Epithelial cell of proximal tubule (primary cell): ENCODE results near the gene PAMR1. TPM values are rescaled to one million over a fixed set of nuclear protein-coding genes. Genes with fewer than 3 reads are reported as not detected.

Experiments
- DNase-seq: peaks from one replicate; pipeline ENCODE4 v3.0.0-alpha.2; 2011; ENCODE audit warnings: low read depth
- H3K4me3 ChIP-seq: 2 replicates; pipeline ENCODE4 v1.5.1; 2011; ENCODE audit warnings: low read depth, mild to moderate bottlenecking, low read length
- CTCF ChIP-seq: conservative IDR thresholded peaks from 2 replicates; pipeline ENCODE4 v1.5.1; 2012; ENCODE audit warnings: low read depth, mild to moderate bottlenecking, low read length
- total RNA-seq: library from RNA; depleted of rRNA; stranded (reverse); fragments of >200 nt; gene quantifications from 2 replicates; pipeline ENCODE4 v1.2.3, GENCODE V29; 2015

The PAMR1 gene
- total RNA-seq, 1 donor from 2014 or later = 0.06 TPM

GRCh38 chr11:35479731-35480130 lies 45.7 kb downstream of the PAMR1 start:
- no peak for TF ChIP-seq CTCF
- DNase-seq = no peak
- H3K4me3 ChIP-seq = no peak overlapping the region

GRCh38 chr11:35478471-35479091 lies 46.8 kb downstream of the PAMR1 start:
- TF ChIP-seq CTCF = no peak

GRCh38 chr11:35477901-35478300 lies 47.5 kb downstream of the PAMR1 start:
- no peak for DNase-seq
- no peak for TF ChIP-seq CTCF
- H3K4me3 ChIP-seq = no peak overlapping the region

More at GRCh38 chr11:35478471-35479091, 46.8 kb downstream of the PAMR1 start:
- no peak for DNase-seq
- H3K4me3 ChIP-seq = no peak overlapping the region

GRCh38 chr11:35474688-35475087 lies 50.7 kb downstream of the PAMR1 start:
- TF ChIP-seq CTCF = no peak
- no peak for DNase-seq
- H3K4me3 ChIP-seq = no peak overlapping the region

- no peak overlapping the region for H3K4me3 ChIP-seq
- no peak for TF ChIP-seq CTCF
- no peak for DNase-seq
Measured at GRCh38 chr11:35473795-35474374, 51.5 kb downstream of the PAMR1 start.

GRCh38 chr11:35470616-35471015 lies 54.8 kb downstream of the PAMR1 start:
- TF ChIP-seq CTCF = no peak
- no peak overlapping the region for H3K4me3 ChIP-seq

GRCh38 chr11:35466058-35466457 lies 59.4 kb downstream of the PAMR1 start:
- no peak for DNase-seq
- H3K4me3 ChIP-seq = no peak overlapping the region
- no peak for TF ChIP-seq CTCF

More at GRCh38 chr11:35470616-35471015, 54.8 kb downstream of the PAMR1 start:
- DNase-seq = no peak
